Stomach (tissue), 4 donors: ENCODE data around the gene TBL1XR1.

Experiments used
- EP300 ChIP-seq: sonication (generic); formaldehyde crosslinking; IDR thresholded peaks from one replicate; pipeline ENCODE4 v1.6.1; 2017; ENCODE audit warnings: antibody characterized with exemption
- POLR2A ChIP-seq, 4 donors: fragments of 450-650 bp; IDR thresholded peaks; one replicate each; pipeline ENCODE4 v1.6.1; 2016; ENCODE audit warnings: antibody characterized with exemption in 4 of 4, control low read depth in 2 of 4, mild to moderate bottlenecking in 1 of 4, moderate library complexity in 1 of 4
- POLR2AphosphoS5 ChIP-seq, 3 donors: sonication (generic); formaldehyde crosslinking; IDR thresholded peaks; one replicate each; pipeline ENCODE4 v1.6.1; 2016; ENCODE audit warnings: antibody characterized with exemption in 3 of 3
- TF ChIP-seq, protein P1 (sequence below), 7 experiments: fragments of 450-650 bp in 4 of 7; fragments of 200-600 bp in 3 of 7; sonication (generic) in 3 of 7; IDR thresholded peaks; one replicate each; pipeline ENCODE4 v1.5.1; 2016 to 2019; ENCODE audit warnings: antibody characterized with exemption in 7 of 7, control low read depth in 2 of 7, mild to moderate bottlenecking in 1 of 7

DNA sequence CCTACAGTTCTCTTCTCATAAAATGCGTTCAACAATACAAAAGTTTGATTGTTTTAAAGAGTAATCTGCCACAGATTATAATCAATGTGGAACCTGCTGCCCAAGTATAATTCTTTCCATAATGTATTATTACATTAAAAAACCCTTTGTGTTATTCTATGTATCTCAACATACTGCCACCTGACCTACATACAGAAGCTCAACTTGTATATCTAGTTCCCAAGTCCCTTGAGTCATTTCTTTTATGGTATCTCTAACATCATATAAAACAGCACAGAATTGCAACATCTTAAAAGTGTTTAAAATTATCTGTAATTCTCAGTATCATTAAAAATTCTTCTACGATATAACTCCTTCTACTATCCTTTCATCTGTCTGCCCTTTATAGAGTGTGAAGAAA, 70.3 kb downstream of the TBL1XR1 start:
- TF ChIP-seq POLR2AphosphoS5 (IDR thresholded peaks at IDR 0.05) = no peak
- TF ChIP-seq, protein P1, sequence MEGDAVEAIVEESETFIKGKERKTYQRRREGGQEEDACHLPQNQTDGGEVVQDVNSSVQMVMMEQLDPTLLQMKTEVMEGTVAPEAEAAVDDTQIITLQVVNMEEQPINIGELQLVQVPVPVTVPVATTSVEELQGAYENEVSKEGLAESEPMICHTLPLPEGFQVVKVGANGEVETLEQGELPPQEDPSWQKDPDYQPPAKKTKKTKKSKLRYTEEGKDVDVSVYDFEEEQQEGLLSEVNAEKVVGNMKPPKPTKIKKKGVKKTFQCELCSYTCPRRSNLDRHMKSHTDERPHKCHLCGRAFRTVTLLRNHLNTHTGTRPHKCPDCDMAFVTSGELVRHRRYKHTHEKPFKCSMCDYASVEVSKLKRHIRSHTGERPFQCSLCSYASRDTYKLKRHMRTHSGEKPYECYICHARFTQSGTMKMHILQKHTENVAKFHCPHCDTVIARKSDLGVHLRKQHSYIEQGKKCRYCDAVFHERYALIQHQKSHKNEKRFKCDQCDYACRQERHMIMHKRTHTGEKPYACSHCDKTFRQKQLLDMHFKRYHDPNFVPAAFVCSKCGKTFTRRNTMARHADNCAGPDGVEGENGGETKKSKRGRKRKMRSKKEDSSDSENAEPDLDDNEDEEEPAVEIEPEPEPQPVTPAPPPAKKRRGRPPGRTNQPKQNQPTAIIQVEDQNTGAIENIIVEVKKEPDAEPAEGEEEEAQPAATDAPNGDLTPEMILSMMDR (IDR thresholded peaks at IDR 0.05) = no peak
- TF ChIP-seq EP300 = no peak
- no peak for TF ChIP-seq POLR2A (IDR thresholded peaks at IDR 0.05)
